Measurements from ENCODE around the gene USH2A.

DNA sequence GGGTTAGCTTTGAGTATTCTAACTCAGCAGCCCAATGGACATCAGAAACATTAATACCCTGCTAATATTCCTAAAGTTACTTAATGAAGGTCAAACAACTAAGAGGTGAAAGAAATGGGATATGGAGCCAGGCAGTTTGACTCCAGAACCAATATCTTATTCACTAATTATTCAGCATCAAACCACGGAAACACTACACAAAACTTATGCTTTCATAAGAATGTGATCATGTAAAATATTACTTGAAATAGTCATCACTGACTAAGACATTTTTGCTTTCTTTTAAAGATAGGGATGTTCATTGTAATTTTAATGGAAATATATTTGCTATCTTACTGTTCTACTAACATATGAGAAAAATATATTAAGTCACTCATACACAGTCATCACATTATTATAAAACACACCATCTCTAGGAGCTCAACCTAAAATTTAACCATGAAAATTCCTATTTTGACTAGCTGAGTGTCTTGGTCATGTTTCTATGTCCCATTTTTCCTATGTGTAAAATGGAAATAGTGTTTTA lies 615.3 kb downstream of the USH2A start:
- TF ChIP-seq FOXK2 (IDR thresholded peaks at IDR 0.05) (no peak), HDGF (IDR thresholded peaks at IDR 0.05; ENCODE audit: borderline replicate concordance) (no peak), TARDBP (IDR thresholded peaks at IDR 0.05) (no peak), SUZ12 (IDR thresholded peaks at IDR 0.05) (no peak)

Data from HEK293T (cell line).